ENCODE measurements around the gene SLC45A1. TPM values are rescaled to one million over a fixed set of nuclear protein-coding genes. Genes with fewer than 3 reads are reported as not detected.

The SLC45A1 gene
- total and polyA plus RNA-seq, 11 donors: 0.61 to 6.2 (median 1.6) TPM

GRCh38 chr1:8307628-8308027 is 10.3 kb upstream of the SLC45A1 start:
- no peak for TF ChIP-seq CTCF (IDR thresholded peaks at IDR 0.05)
- TF ChIP-seq POLR2A (IDR thresholded peaks at IDR 0.05): no peak
- DNase-seq: no peak
- ATAC-seq: peak in 2 of 4 donors; percentile 38 to 48
- H3K27ac ChIP-seq: no peak overlapping the region
- H3K9me3 ChIP-seq: peaks cover 0 to 9% (median 0%) of the 10 kb centered on the region in 12 donors
- no peaks in the 10 kb centered on the region for H3K27me3 ChIP-seq
- H3K4me1 ChIP-seq: peaks cover 0 to 11% (median 3%) of the 10 kb centered on the region in 12 donors
- H3K36me3 ChIP-seq: no peaks in the 10 kb centered on the region
- no peak overlapping the region for H3K4me3 ChIP-seq
- intact Hi-C loops (cut with DNase I): no loop called here
- 58 to 67% (median 64%) methylated on average over 4 of the region's 4 CpGs for WGBS, 4 donors

- Histone ChIP-seq H3K4me1 (peaks cover 0 to 16% (median 5%) of the 10 kb centered on the region in 12 donors), H3K27me3 (peaks cover 0 to 6% (median 0%) of the 10 kb centered on the region in 9 donors), H3K9me3 (peaks cover 0 to 9% (median 0%) of the 10 kb centered on the region in 12 donors), H3K4me3 (no peak overlapping the region), H3K27ac (no peak overlapping the region), H3K36me3 (no peaks in the 10 kb centered on the region)
- ATAC-seq: no peak
- intact Hi-C loops (cut with DNase I): loop anchor here in 2 of 10 donors (5.0 kb wide), 2 partner anchors 279 to 329 kb away; no protein-coding TSS in a partner anchor
- 71 to 91% (median 87%) methylated on average over 1 of the region's 1 CpG for WGBS, 4 donors
- TF ChIP-seq CTCF (IDR thresholded peaks at IDR 0.05): no peak
- no peak for DNase-seq
Observed at GRCh38 chr1:8311068-8311718, 6.7 kb upstream of the SLC45A1 start.

DNA sequence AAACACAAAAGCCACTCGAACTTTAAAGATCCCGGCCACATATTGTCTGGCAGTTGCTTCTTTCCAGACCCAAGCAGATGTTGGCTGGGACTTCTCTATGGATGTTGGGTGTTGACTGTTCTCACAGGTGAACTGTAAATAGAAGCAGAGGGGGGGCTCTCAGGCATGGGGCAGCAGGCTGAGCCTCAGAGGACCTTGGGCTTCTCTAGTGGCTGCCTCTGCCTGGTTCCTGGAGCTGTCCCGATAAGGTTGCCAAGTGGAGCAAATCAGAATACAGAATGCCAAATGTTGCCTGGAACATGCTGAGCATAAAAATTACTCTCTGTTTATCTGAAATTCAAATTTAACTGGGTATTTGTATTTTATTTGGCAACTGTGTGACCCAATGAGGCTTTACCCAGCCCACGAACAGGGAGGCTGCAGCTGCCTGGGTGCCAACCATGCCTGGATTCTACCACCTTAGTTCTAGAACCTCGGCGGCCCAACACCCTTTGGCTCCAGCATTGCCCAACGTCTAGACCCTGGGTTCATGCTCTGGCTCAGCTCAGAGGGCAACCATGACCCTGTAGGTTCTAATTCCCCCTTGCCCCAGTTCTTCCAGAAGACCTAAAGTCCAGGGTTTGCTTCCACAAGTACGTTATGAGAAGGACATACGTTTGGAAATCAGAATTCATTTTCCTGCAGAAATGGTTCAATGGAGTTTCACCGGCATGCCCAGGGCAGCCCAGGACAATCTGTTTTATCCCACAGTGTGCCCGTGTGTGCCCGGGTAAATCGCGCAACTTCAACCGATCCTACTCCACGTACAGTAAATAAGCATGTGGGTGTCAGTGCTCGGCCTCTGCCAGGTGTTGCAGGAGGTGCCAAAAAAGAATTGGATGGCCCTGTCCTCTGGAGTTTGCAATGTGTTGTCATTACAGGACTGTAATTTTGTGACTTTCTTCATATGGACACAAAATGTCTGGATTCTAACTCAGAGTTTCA is 5.4 kb upstream of the SLC45A1 start:
- H3K4me1 ChIP-seq: peaks cover 0 to 19% (median 5%) of the 10 kb centered on the region in 12 donors
- peaks cover 0 to 6% (median 0%) of the 10 kb centered on the region in 9 donors for H3K27me3 ChIP-seq
- no peaks in the 10 kb centered on the region for H3K36me3 ChIP-seq
- H3K27ac ChIP-seq: no peak overlapping the region
- intact Hi-C loops (cut with DNase I): loop anchor here in 5 of 10 donors (1.0 to 5.0 kb wide), 4 partner anchors 280 to 330 kb away; no protein-coding TSS in a partner anchor
- ATAC-seq: peak; percentile 62 to 79 (median 68)
- H3K4me3 ChIP-seq: no peak overlapping the region
- peak in 1 of 5 donors; percentile 40 for DNase-seq
- 76 to 82% (median 79%) methylated on average over 17 of the region's 17 CpGs for WGBS, 4 donors
- no peak for TF ChIP-seq POLR2A (IDR thresholded peaks at IDR 0.05)
- H3K9me3 ChIP-seq: peaks cover 0 to 9% (median 0%) of the 10 kb centered on the region in 12 donors

GRCh38 chr1:8313231-8313630 is 4.7 kb upstream of the SLC45A1 start:
- ATAC-seq: no peak
- Histone ChIP-seq H3K36me3 (no peaks in the 10 kb centered on the region), H3K9me3 (peaks cover 0 to 9% (median 0%) of the 10 kb centered on the region in 12 donors), H3K4me1 (peaks cover 0 to 24% (median 10%) of the 10 kb centered on the region in 12 donors), H3K4me3 (no peak overlapping the region), H3K27me3 (peaks cover 0 to 9% (median 0%) of the 10 kb centered on the region in 9 donors), H3K27ac (no peak overlapping the region)
- no peak for DNase-seq
- TF ChIP-seq POLR2A (IDR thresholded peaks at IDR 0.05) (no peak), CTCF (IDR thresholded peaks at IDR 0.05) (no peak)
- intact Hi-C loops (cut with DNase I): loop anchor here in 4 of 10 donors (2.0 to 5.0 kb wide), 3 partner anchors 281 to 331 kb away; no protein-coding TSS in a partner anchor
- 80 to 85% (median 83%) methylated on average over 6 of the region's 6 CpGs for WGBS, 4 donors

All from heart left ventricle (tissue), 16 donors.